MCF 10A (cell line): Measurements from ENCODE around the gene WNK3. TPM values are rescaled to one million over a fixed set of nuclear protein-coding genes. Genes with fewer than 3 reads are reported as not detected.
"Not testable (repeated sequence)": the region's sequence is repeated elsewhere in the genome, so short reads cannot be mapped to it uniquely, and the experiment has no call there.

ENCODE experiments used
- BruUV-seq: library from RNA; stranded (reverse); fragments of 400-500 nt; replicated peaks from 2 replicates; lab custom pipeline; 2021; lab: Mats Ljungman, UMichigan
- CTCF ChIA-PET: fragments of 300-600 bp; sonication (Branson Sonifier 250); formaldehyde crosslinking; extraction: SDS; loops from one replicate; lab custom pipeline; 2021; ENCODE audit warnings: antibody characterized with exemption, inconsistent platforms; lab: Yijun Ruan, JAX
- POLR2A ChIA-PET: fragments of 300-600, 350-650 bp; sonication (Branson Sonifier 250); formaldehyde crosslinking; extraction: SDS; loops from one replicate; lab custom pipeline; 2020; ENCODE audit warnings: antibody characterized with exemption, inconsistent platforms; lab: Yijun Ruan, JAX
- DNase-seq: peaks from one replicate; pipeline ENCODE4 v3.0.0-alpha.2; 2018; ENCODE audit not compliant: unreplicated experiment
- H3K27ac Mint-ChIP-seq: one replicate; pipeline ENCODE4 v1.8.0; 2022; ENCODE audit warnings: mild to moderate bottlenecking, low read depth, mixed read lengths; ENCODE audit not compliant: unreplicated experiment
- H3K27me3 Mint-ChIP-seq: one replicate; pipeline ENCODE4 v1.8.0; 2022; ENCODE audit warnings: mixed read lengths; ENCODE audit not compliant: insufficient read depth, unreplicated experiment
- H3K36me3 Mint-ChIP-seq: one replicate; pipeline ENCODE4 v1.8.0; 2022; ENCODE audit warnings: mild to moderate bottlenecking, moderate library complexity, mixed read lengths; ENCODE audit not compliant: insufficient read depth, unreplicated experiment
- H3K4me1 Mint-ChIP-seq: one replicate; pipeline ENCODE4 v1.8.0; 2022; ENCODE audit warnings: mixed read lengths; ENCODE audit not compliant: insufficient read depth, unreplicated experiment
- H3K4me3 Mint-ChIP-seq: one replicate; pipeline ENCODE4 v1.8.0; 2022; ENCODE audit warnings: mild to moderate bottlenecking, moderate library complexity, mixed read lengths; ENCODE audit not compliant: unreplicated experiment
- H3K9me3 Mint-ChIP-seq: one replicate; pipeline ENCODE4 v1.8.0; 2022; ENCODE audit warnings: mixed read lengths; ENCODE audit not compliant: unreplicated experiment
- intact Hi-C: fragments of 100-400 bp; cut with micrococcal nuclease; formaldehyde crosslinking; loops from 2 replicates; pipeline ENCODE4 v1.14.1; 2022
- total RNA-seq: library from RNA; stranded (reverse); gene quantifications from 2 replicates; pipeline ENCODE4 v1.2.3, GENCODE V29; 2022
- TF ChIP-seq, protein P1 (sequence below): fragments of 200-600 bp; IDR thresholded peaks from one replicate; pipeline ENCODE4 v1.8.0; 2022; ENCODE audit warnings: antibody characterized with exemption, mild to moderate bottlenecking; ENCODE audit not compliant: unreplicated experiment

Gene WNK3
- total RNA-seq, 1 experiment from 2014 or later, result not detected

DNA sequence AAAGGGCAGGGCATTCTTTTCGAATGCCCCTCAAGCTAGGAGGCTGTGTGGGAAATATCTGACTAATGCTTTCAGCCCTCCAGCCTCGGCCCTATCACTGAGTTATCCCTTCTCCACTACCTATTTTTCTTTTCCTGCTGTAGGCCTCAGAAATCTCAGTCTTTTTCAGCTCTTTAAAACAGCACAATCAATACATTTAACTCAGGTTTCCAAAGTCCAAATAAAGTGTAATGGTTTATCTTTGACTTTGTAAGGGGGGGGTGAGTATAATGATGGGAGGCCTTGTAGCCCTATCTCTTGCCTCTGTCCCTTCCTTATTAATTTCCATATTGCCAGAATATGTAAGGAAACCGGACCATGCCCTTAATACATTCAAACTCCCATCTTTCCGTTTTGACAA, 1.6 kb upstream of the WNK3 start:
- no TSS peak for BruUV-seq
- no peak for DNase-seq
- intact Hi-C loops, result no loop called here
- peaks cover 71% of the 10 kb centered on the region for H3K27me3 Mint-ChIP-seq
- TF ChIP-seq, protein P1, sequence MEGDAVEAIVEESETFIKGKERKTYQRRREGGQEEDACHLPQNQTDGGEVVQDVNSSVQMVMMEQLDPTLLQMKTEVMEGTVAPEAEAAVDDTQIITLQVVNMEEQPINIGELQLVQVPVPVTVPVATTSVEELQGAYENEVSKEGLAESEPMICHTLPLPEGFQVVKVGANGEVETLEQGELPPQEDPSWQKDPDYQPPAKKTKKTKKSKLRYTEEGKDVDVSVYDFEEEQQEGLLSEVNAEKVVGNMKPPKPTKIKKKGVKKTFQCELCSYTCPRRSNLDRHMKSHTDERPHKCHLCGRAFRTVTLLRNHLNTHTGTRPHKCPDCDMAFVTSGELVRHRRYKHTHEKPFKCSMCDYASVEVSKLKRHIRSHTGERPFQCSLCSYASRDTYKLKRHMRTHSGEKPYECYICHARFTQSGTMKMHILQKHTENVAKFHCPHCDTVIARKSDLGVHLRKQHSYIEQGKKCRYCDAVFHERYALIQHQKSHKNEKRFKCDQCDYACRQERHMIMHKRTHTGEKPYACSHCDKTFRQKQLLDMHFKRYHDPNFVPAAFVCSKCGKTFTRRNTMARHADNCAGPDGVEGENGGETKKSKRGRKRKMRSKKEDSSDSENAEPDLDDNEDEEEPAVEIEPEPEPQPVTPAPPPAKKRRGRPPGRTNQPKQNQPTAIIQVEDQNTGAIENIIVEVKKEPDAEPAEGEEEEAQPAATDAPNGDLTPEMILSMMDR, result no peak
- CTCF ChIA-PET, result interaction anchor here (0.6 to 0.9 kb wide), 2 partner anchors 15 to 259 kb away, joined by 3 to 5 read pairs; no protein-coding TSS in a partner anchor
- no peaks in the 10 kb centered on the region for H3K9me3 Mint-ChIP-seq
- POLR2A ChIA-PET, result no interaction called here
- H3K36me3 Mint-ChIP-seq, result no peaks in the 10 kb centered on the region
- H3K27ac Mint-ChIP-seq, result no peak overlapping the region
- no peak overlapping the region for H3K4me3 Mint-ChIP-seq
- H3K4me1 Mint-ChIP-seq, result no peaks in the 10 kb centered on the region

DNA sequence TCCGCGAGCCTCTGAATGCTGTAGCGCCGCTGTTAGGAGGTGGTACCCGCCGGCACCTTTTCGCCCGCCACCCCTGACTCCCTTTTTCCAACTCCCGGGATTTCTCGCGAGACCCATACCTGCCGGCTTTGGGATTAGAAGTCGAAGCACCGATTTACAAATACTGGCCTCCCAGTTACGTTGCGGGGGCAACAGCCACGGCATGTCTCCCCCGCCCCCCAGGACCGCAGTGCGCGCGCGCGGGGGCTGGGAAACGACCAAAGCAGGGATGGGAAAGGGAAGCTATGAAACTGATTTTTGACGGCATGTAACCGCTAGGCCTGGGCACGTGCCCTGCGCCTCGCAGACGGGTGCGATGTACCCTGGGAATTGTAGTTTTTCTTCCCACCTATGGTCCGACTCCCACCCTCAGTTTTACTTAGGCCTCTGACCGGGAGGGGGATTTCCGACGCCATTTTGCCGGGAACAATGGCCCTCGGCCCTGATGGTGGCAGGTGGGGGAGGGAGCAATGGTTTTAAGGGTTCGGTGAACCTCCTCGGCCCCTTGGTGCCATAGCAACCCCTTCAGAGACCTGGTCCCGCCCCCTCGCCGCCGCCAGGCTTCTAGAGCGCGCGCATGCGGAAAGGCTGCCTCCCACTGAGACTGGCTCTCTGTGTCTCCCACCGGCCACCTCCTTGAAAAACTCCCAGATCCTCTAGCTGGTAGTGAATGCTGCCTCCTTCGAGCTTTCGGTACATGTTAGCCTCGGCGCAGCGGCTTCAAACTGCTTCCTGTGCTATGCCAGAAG, 772 bp upstream of the WNK3 start:
- BruUV-seq, result no TSS peak
- intact Hi-C loops, result no loop called here
- POLR2A ChIA-PET, result no interaction called here
- CTCF ChIA-PET, result no interaction called here
- peaks cover 71% of the 10 kb centered on the region for H3K27me3 Mint-ChIP-seq
- H3K4me1 Mint-ChIP-seq, result no peaks in the 10 kb centered on the region
- no peak overlapping the region for H3K27ac Mint-ChIP-seq
- H3K4me3 Mint-ChIP-seq, result peak overlapping the region; percentile 76
- H3K9me3 Mint-ChIP-seq, result no peaks in the 10 kb centered on the region
- TF ChIP-seq, protein P1, result no peak
- H3K36me3 Mint-ChIP-seq, result no peaks in the 10 kb centered on the region
- DNase-seq, result no peak

DNA sequence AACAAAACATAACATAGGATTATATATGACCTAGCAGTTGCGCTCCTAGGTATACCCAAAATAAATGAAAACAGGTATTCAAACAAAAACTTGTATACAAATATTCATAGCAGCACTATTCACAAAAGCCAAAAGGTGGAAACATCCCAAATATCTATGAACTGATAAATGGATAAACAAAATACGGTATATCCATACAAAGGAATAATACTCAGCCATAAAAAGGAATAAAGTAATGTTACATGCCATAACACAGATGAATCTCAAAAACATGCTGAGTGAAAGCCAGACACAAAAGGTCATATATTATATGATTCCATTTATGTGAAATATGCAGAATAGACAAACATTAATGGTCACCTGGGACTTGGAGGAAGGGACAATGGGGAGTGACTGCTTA, 5.2 kb downstream of the WNK3 start:
- no peak overlapping the region for H3K27ac Mint-ChIP-seq
- no peaks in the 10 kb centered on the region for H3K9me3 Mint-ChIP-seq
- ChIA-PET CTCF (interaction anchor here (0.6 kb wide), 1 partner anchor 1359 kb away, joined by 3 read pairs; no protein-coding TSS in a partner anchor), POLR2A (no interaction called here)
- TF ChIP-seq, protein P1, result no peak
- H3K4me3 Mint-ChIP-seq, result no peak overlapping the region
- peaks cover 29% of the 10 kb centered on the region for H3K27me3 Mint-ChIP-seq
- no peaks in the 10 kb centered on the region for H3K4me1 Mint-ChIP-seq
- no peak for DNase-seq
- no peaks in the 10 kb centered on the region for H3K36me3 Mint-ChIP-seq
- intact Hi-C loops, result no loop called here
- BruUV-seq, result no TSS peak

- CTCF ChIA-PET, DNase-seq, H3K9me3 Mint-ChIP-seq, H3K4me3 Mint-ChIP-seq, H3K4me1 Mint-ChIP-seq, H3K27ac Mint-ChIP-seq, BruUV-seq, H3K36me3 Mint-ChIP-seq, intact Hi-C loops: not testable (repeated sequence)
- POLR2A ChIA-PET, result interaction anchor here (0.7 kb wide), 1 partner anchor 10 kb away, joined by 3 read pairs; no protein-coding TSS in a partner anchor
- peaks cover 37% of the 10 kb centered on the region for H3K27me3 Mint-ChIP-seq
Measured at GRCh38 chrX:54337383-54337782, 20.5 kb downstream of the WNK3 start.
